PFSK-1 (cell line): Measurements from ENCODE around the gene PPP1R12B.

ENCODE experiments used
- FOXP2 ChIP-seq: optimal IDR thresholded peaks from 2 replicates; pipeline ENCODE3; 2011; ENCODE audit warnings: borderline replicate concordance, control low read depth, inconsistent platforms; ENCODE audit not compliant: insufficient read depth; ENCODE audit errors: extremely low read length, extremely low read depth
- POLR2AphosphoS5 ChIP-seq: IDR thresholded peaks from 2 replicates; pipeline ENCODE4 v1.6.1; 2012; ENCODE audit warnings: low read depth, mild to moderate bottlenecking, control low read depth, low read length, moderate library complexity
- REST ChIP-seq, 2 experiments: IDR thresholded peaks; 2 replicates each; pipeline versions ENCODE4 v1.6.1 to v1.8.0; 2011 to 2012; ENCODE audit warnings: low read depth in 2 of 2, low read length in 2 of 2, control low read depth in 1 of 2, inconsistent platforms in 1 of 2, mild to moderate bottlenecking in 1 of 2, moderate library complexity in 1 of 2; ENCODE audit not compliant: insufficient read depth in 1 of 2
- SIN3A ChIP-seq: IDR thresholded peaks from 2 replicates; pipeline ENCODE4 v1.6.1; 2012; ENCODE audit warnings: mild to moderate bottlenecking, low read length, moderate library complexity, borderline replicate concordance; ENCODE audit not compliant: insufficient read depth
- TAF1 ChIP-seq: IDR thresholded peaks from 2 replicates; pipeline ENCODE4 v1.6.1; 2012; ENCODE audit warnings: low read length, control low read depth, borderline replicate concordance; ENCODE audit not compliant: insufficient read depth

PPP1R12B gene

GRCh38 chr1:202586871-202587270 lies 238.4 kb downstream of the PPP1R12B start:
- TF ChIP-seq FOXP2 (no peak), TAF1 (no peak), SIN3A (no peak), POLR2AphosphoS5 (no peak), REST (IDR thresholded peaks at IDR 0.05; ENCODE audit: insufficient read depth in 1 of 2, low read depth in 2 of 2, low read length in 2 of 2) (no peak)

GRCh38 chr1:202587859-202588485 lies 239.5 kb downstream of the PPP1R12B start:
- TF ChIP-seq FOXP2 (no peak), TAF1 (no peak), POLR2AphosphoS5 (no peak), SIN3A (no peak), REST (IDR thresholded peaks at IDR 0.05; ENCODE audit: insufficient read depth in 1 of 2, low read depth in 2 of 2, low read length in 2 of 2) (no peak)

- no peak for TF ChIP-seq SIN3A
- TF ChIP-seq FOXP2: no peak
- TF ChIP-seq TAF1: no peak
- TF ChIP-seq POLR2AphosphoS5: no peak
- TF ChIP-seq REST (IDR thresholded peaks at IDR 0.05; ENCODE audit: insufficient read depth in 1 of 2, low read depth in 2 of 2, low read length in 2 of 2): no peak
These were observed 240.1 kb downstream of the PPP1R12B start for GRCh38 chr1:202588503-202589189.

GRCh38 chr1:202589190-202589930 lies 240.9 kb downstream of the PPP1R12B start:
- 0 out of 2 replicates have a peak, but pooled peaks have one; percentile 58 for TF ChIP-seq SIN3A
- peak; percentile 46 for TF ChIP-seq FOXP2
- TF ChIP-seq POLR2AphosphoS5: no peak
- TF ChIP-seq TAF1: 0 out of 2 replicates have a peak, but pooled peaks have one; percentile 12
- TF ChIP-seq REST (IDR thresholded peaks at IDR 0.05; ENCODE audit: insufficient read depth in 1 of 2, low read depth in 2 of 2, low read length in 2 of 2): peak in 1 of 2 experiments; percentile 40; a peak in 1 of 4 replicates
